22Rv1 (cell line): ENCODE results near the gene CGNL1.

Experiments
- ZFX ChIP-seq: fragments of 450-650 bp; IDR thresholded peaks from 2 replicates; pipeline ENCODE4 v1.6.1; 2017; ENCODE audit warnings: antibody characterized with exemption, borderline replicate concordance
- TF ChIP-seq, protein P1 (sequence below): fragments of 450-650 bp; IDR thresholded peaks from 2 replicates; pipeline ENCODE4 v1.5.1; 2017; ENCODE audit warnings: mild to moderate bottlenecking

DNA sequence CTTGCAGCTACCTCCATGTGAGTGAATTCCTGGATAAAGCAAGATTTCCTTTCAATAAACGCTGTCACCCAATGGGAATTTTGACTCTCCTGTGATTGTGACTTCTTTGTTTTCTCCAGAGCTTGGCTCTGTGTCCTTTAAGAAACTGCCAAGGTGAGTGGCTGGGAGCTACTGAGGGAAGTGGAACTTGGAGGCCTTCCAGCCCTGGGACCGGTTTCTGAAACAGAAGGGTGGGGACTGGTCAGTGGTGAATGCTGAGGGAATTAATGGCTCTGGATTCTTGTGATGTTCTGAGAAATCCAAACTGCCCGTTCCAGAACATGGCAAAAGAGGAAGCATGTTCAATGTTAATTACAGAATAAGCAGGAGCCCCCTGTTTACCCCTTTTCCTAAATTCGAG lies 174.3 kb downstream of the CGNL1 start:
- TF ChIP-seq, protein P1, sequence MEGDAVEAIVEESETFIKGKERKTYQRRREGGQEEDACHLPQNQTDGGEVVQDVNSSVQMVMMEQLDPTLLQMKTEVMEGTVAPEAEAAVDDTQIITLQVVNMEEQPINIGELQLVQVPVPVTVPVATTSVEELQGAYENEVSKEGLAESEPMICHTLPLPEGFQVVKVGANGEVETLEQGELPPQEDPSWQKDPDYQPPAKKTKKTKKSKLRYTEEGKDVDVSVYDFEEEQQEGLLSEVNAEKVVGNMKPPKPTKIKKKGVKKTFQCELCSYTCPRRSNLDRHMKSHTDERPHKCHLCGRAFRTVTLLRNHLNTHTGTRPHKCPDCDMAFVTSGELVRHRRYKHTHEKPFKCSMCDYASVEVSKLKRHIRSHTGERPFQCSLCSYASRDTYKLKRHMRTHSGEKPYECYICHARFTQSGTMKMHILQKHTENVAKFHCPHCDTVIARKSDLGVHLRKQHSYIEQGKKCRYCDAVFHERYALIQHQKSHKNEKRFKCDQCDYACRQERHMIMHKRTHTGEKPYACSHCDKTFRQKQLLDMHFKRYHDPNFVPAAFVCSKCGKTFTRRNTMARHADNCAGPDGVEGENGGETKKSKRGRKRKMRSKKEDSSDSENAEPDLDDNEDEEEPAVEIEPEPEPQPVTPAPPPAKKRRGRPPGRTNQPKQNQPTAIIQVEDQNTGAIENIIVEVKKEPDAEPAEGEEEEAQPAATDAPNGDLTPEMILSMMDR: no peak
- TF ChIP-seq ZFX: no peak
